ENCODE data around the gene FAU. TPM values are rescaled to one million over a fixed set of nuclear protein-coding genes. Genes with fewer than 3 reads are reported as not detected.
"Not testable (repeated sequence)": the region's sequence is repeated elsewhere in the genome, so short reads cannot be mapped to it uniquely, and the experiment has no call there.

Gene FAU
- total RNA-seq, 1 donor from 2014 or later, result 180 TPM

GRCh38 chr11:65119670-65119995 lies 2.3 kb downstream of the FAU start:
- DNase-seq, result no peak

GRCh38 chr11:65118891-65119669 lies 2.9 kb downstream of the FAU start:
- DNase-seq, result not testable (repeated sequence)

- no peak for DNase-seq
Observed at GRCh38 chr11:65118097-65118837, 3.7 kb downstream of the FAU start.

GRCh38 chr11:65117206-65118096 lies 4.5 kb downstream of the FAU start, which contains the start of gene ZNHIT2:
Gene ZNHIT2 (minus strand): TSS chr11:65117701. CDS start chr11:65117653, 48 bp downstream.
- peak; percentile 98 for DNase-seq

GRCh38 chr11:65116370-65117205 lies 5.3 kb downstream of the FAU start:
- DNase-seq, result peak; percentile 23

GRCh38 chr11:65115361-65116082 lies 6.4 kb downstream of the FAU start:
- no peak for DNase-seq

- DNase-seq, result no peak
Observed at GRCh38 chr11:65114538-65115171, 7.3 kb downstream of the FAU start.

- no peak for DNase-seq
Observed at GRCh38 chr11:65113839-65114238, 8.1 kb downstream of the FAU start.

GRCh38 chr11:65113361-65113756 lies 8.6 kb downstream of the FAU start:
- DNase-seq, result no peak

- peak; percentile 34 for DNase-seq
Observed at GRCh38 chr11:65112546-65113360, 9.2 kb downstream of the FAU start.

GRCh38 chr11:65111744-65112545 lies 10.0 kb downstream of the FAU start, which contains the start of gene TM7SF2:
Gene TM7SF2 (plus strand): TSS chr11:65111872. CDS start chr11:65112016, 144 bp downstream.
- peak; percentile 96 for DNase-seq

GRCh38 chr11:65111159-65111743 lies 10.7 kb downstream of the FAU start:
- no peak for DNase-seq

GRCh38 chr11:65110354-65110861 lies 11.5 kb downstream of the FAU start:
- DNase-seq, result peak; percentile 81

- no peak for DNase-seq
Observed at GRCh38 chr11:65109231-65110198, 12.4 kb downstream of the FAU start.

GRCh38 chr11:65108469-65109123 lies 13.3 kb downstream of the FAU start:
- DNase-seq, result no peak
